Neural cell (in vitro differentiated cells): ENCODE results near the gene HOXC9. TPM values are rescaled to one million over a fixed set of nuclear protein-coding genes. Genes with fewer than 3 reads are reported as not detected.

Experiments
- H2AFZ ChIP-seq: fragments of 200-600, 300-800 bp; sonication (generic), shearing (Covaris generic); 2 replicates; pipeline ENCODE4 v1.6.0; 2014; ENCODE audit warnings: low read depth, mild to moderate bottlenecking, antibody characterized with exemption, low read length, moderate library complexity
- H3F3A ChIP-seq: fragments of 200-600 bp; shearing (Covaris generic); 2 replicates; pipeline ENCODE4 v1.6.1; 2016; ENCODE audit warnings: mild to moderate bottlenecking, moderate library complexity, mixed read lengths, antibody characterized with exemption, low read length; ENCODE audit not compliant: insufficient read depth, poor library complexity, severe bottlenecking
- H3K27ac ChIP-seq: fragments of 200-600, 300-800 bp; sonication (generic), shearing (Covaris generic); 2 replicates; pipeline ENCODE4 v1.5.1; 2014; ENCODE audit warnings: mild to moderate bottlenecking, low read length, moderate library complexity
- H3K27me3 ChIP-seq: fragments of 300-800, 200-600 bp; sonication (generic), shearing (Covaris generic); 2 replicates; pipeline ENCODE4 v1.6.0; 2014; ENCODE audit warnings: mild to moderate bottlenecking, low read depth, low read length, moderate library complexity; ENCODE audit not compliant: insufficient read depth
- H3K36me3 ChIP-seq: fragments of 300-800, 200-600 bp; sonication (generic), shearing (Covaris generic); 2 replicates; pipeline ENCODE4 v1.5.1; 2014; ENCODE audit warnings: mild to moderate bottlenecking, antibody characterized with exemption, low read length, moderate library complexity; ENCODE audit not compliant: insufficient read depth
- H3K4me2 ChIP-seq: fragments of 300-800, 200-600 bp; sonication (generic), shearing (Covaris generic); 2 replicates; pipeline ENCODE4 v1.6.0; 2014; ENCODE audit warnings: mild to moderate bottlenecking, low read length
- H3K4me3 ChIP-seq: fragments of 300-800, 200-600 bp; sonication (generic), shearing (Covaris generic); 2 replicates; pipeline ENCODE4 v1.5.1; 2014; ENCODE audit warnings: mild to moderate bottlenecking, low read length, moderate library complexity
- H3K79me2 ChIP-seq: fragments of 200-600 bp; shearing (Covaris generic); replicated peaks from 2 replicates; pipeline ENCODE4 v1.6.0; 2014; ENCODE audit warnings: mild to moderate bottlenecking, low read length, moderate library complexity; ENCODE audit not compliant: insufficient read depth
- H3K9ac ChIP-seq: fragments of 300-800, 200-600 bp; sonication (generic), shearing (Covaris generic); 2 replicates; pipeline ENCODE4 v1.6.1; 2016; ENCODE audit warnings: mild to moderate bottlenecking, low read length, mixed read lengths
- H3K9me2 ChIP-seq: fragments of 200-600 bp; shearing (Covaris generic); 2 replicates; pipeline ENCODE4 v1.6.1; 2016; ENCODE audit warnings: mild to moderate bottlenecking, low read length, mixed read lengths; ENCODE audit not compliant: insufficient read depth
- H3K9me3 ChIP-seq: fragments of 200-600, 300-800 bp; sonication (generic), shearing (Covaris generic); 2 replicates; pipeline ENCODE4 v1.6.1; 2016; ENCODE audit warnings: mild to moderate bottlenecking, mixed run types, low read length, moderate library complexity, mixed read lengths
- H4K20me1 ChIP-seq: fragments of 200-600 bp; shearing (Covaris generic); 2 replicates; pipeline ENCODE4 v1.6.1; 2016; ENCODE audit warnings: mild to moderate bottlenecking, mixed run types; ENCODE audit not compliant: insufficient read depth
- CTCF ChIP-seq: fragments of 450-650 bp; IDR thresholded peaks from 2 replicates; pipeline ENCODE4 v1.5.1; 2014; ENCODE audit warnings: antibody characterized with exemption, mild to moderate bottlenecking, moderate library complexity; ENCODE audit not compliant: poor library complexity, severe bottlenecking
- EP300 ChIP-seq: fragments of 450-650 bp; conservative IDR thresholded peaks from 2 replicates; pipeline ENCODE4 v1.6.1; 2014; ENCODE audit warnings: antibody characterized with exemption, mild to moderate bottlenecking, moderate library complexity; ENCODE audit not compliant: poor library complexity, severe bottlenecking
- EZH2 ChIP-seq: fragments of 200-600, 300-800 bp; shearing (Covaris generic), sonication (generic); IDR thresholded peaks from 2 replicates; pipeline ENCODE4 v1.6.1; 2014; ENCODE audit warnings: antibody characterized with exemption, low read length, borderline replicate concordance, mild to moderate bottlenecking; ENCODE audit not compliant: insufficient read depth, poor library complexity, severe bottlenecking
- MXI1 ChIP-seq: fragments of 450-650 bp; conservative IDR thresholded peaks from 2 replicates; pipeline ENCODE4 v1.6.1; 2014; ENCODE audit warnings: antibody characterized with exemption, mild to moderate bottlenecking; ENCODE audit not compliant: poor library complexity, severe bottlenecking
- POLR2AphosphoS5 ChIP-seq: IDR thresholded peaks from 2 replicates; pipeline ENCODE4 v1.6.1; 2012
- RAD21 ChIP-seq: fragments of 450-650 bp; conservative IDR thresholded peaks from 2 replicates; pipeline ENCODE4 v1.6.1; 2014; ENCODE audit warnings: antibody characterized with exemption, mild to moderate bottlenecking, moderate library complexity
- REST ChIP-seq: IDR thresholded peaks from 2 replicates; pipeline ENCODE4 v1.6.1; 2012; ENCODE audit warnings: borderline replicate concordance
- SMC3 ChIP-seq: fragments of 450-650 bp; conservative IDR thresholded peaks from 2 replicates; pipeline ENCODE4 v1.6.1; 2014; ENCODE audit warnings: antibody characterized with exemption, mild to moderate bottlenecking, moderate library complexity; ENCODE audit not compliant: poor library complexity
- TAF1 ChIP-seq: IDR thresholded peaks from 2 replicates; pipeline ENCODE4 v1.6.1; 2012; ENCODE audit warnings: low read depth
- polyA plus RNA-seq: library from polyadenylated mRNA; depleted of rRNA; stranded (reverse); fragments of >200 nt; gene quantifications from 2 replicates; pipeline ENCODE4 v1.2.3, GENCODE V29; 2014

HOXC9 gene
- polyA plus RNA-seq, 1 donor from 2014 or later: not detected

GRCh38 chr12:53975479-53976152, 24.3 kb upstream of the HOXC9 start:
- Histone ChIP-seq H3K27ac (no peak overlapping the region), H3K4me3 (no peak overlapping the region), H3K27me3 (peaks cover 99% of the 10 kb centered on the region), H3K9ac (no peak overlapping the region), H3K9me3 (no peaks in the 10 kb centered on the region), H3K36me3 (no peaks in the 10 kb centered on the region), H3K9me2 (no peaks in the 10 kb centered on the region), H3K4me2 (no peak overlapping the region), H2AFZ (no peak overlapping the region), H3F3A (no peaks in the 10 kb centered on the region), H3K79me2 (no peaks in the 10 kb centered on the region), H4K20me1 (no peaks in the 10 kb centered on the region)
- TF ChIP-seq POLR2AphosphoS5 (no peak), MXI1 (no peak), EP300 (no peak), RAD21 (no peak), CTCF (no peak), REST (no peak), EZH2 (no peak), TAF1 (no peak), SMC3 (no peak)

GRCh38 chr12:53976172-53976822, 23.7 kb upstream of the HOXC9 start:
- Histone ChIP-seq H3K4me2 (no peak overlapping the region), H3F3A (no peaks in the 10 kb centered on the region), H4K20me1 (no peaks in the 10 kb centered on the region), H2AFZ (no peak overlapping the region), H3K9me3 (no peaks in the 10 kb centered on the region), H3K27ac (no peak overlapping the region), H3K79me2 (no peaks in the 10 kb centered on the region), H3K9ac (no peak overlapping the region), H3K27me3 (peaks cover 99% of the 10 kb centered on the region), H3K4me3 (no peak overlapping the region), H3K36me3 (no peaks in the 10 kb centered on the region), H3K9me2 (no peaks in the 10 kb centered on the region)
- TF ChIP-seq EZH2: no peak
